SK-N-MC (cell line): ENCODE data around the gene USP9Y.

Source experiments
- EZH2 ChIP-seq: fragments of 200-600 bp; sonication (generic); IDR thresholded peaks from one replicate; pipeline ENCODE4 v1.6.1; 2017; ENCODE audit warnings: antibody characterized with exemption
- FOXP2 ChIP-seq: optimal IDR thresholded peaks from 2 replicates; pipeline ENCODE3; 2011; ENCODE audit warnings: mild to moderate bottlenecking, moderate library complexity; ENCODE audit not compliant: insufficient read depth; ENCODE audit errors: extremely low read length, control extremely low read depth
- POLR2AphosphoS5 ChIP-seq: IDR thresholded peaks from 2 replicates; pipeline ENCODE4 v1.6.1; 2012; ENCODE audit warnings: mild to moderate bottlenecking, low read depth, low read length, borderline replicate concordance

DNA sequence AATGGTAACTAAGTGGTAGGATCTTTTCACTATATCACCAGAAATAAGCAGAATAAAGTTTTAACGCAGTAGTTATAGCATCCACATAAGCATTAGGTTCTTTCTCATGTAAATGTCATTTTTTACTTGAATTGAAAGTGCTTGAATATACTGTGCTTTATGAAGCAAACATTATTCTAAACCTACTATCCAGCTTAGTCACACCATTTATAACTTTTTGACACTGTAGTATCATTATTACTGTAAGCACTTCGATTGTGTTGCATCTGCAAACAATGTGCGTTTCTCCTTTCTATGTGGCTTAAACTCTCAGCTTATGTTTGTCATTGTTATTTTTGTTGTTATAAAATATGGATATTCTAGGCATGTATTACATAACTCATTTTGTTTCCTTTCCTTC lies 132.3 kb downstream of the USP9Y start:
- TF ChIP-seq POLR2AphosphoS5, result no peak
- no peak for TF ChIP-seq EZH2
- no peak for TF ChIP-seq FOXP2
